NB4 (cell line): ENCODE measurements around the gene CD44.

Experiments used
- MYC ChIP-seq: IDR thresholded peaks from 2 replicates; pipeline ENCODE4 v1.6.1; 2011; ENCODE audit warnings: low read depth, low read length
- POLR2A ChIP-seq: IDR thresholded peaks from 2 replicates; pipeline ENCODE4 v1.6.1; 2011; ENCODE audit warnings: mild to moderate bottlenecking; ENCODE audit not compliant: insufficient read length; ENCODE audit errors: extremely low read depth
- TF ChIP-seq, protein P1 (sequence below): IDR thresholded peaks from one replicate; pipeline ENCODE4 v1.5.1; 2012; ENCODE audit warnings: low read depth, low read length

DNA sequence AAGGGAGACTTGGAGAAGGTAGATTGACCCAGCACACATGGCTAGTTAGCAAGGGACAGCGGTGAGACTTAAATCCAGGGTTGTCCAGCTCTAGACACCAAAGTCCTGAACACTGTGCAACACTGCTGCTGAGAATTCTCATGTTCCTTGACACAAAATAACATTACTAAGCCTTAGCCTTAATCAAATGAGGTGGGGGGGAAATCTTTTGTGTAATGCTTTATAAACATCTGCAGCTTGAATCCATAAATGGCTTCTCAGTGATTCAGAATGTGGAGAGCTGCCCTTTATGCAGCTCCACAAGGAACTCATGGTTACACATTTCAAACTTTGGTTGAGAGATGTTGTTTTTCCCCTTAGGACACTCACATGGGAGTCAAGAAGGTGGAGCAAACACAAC lies 80.0 kb downstream of the CD44 start:
- TF ChIP-seq, protein P1, sequence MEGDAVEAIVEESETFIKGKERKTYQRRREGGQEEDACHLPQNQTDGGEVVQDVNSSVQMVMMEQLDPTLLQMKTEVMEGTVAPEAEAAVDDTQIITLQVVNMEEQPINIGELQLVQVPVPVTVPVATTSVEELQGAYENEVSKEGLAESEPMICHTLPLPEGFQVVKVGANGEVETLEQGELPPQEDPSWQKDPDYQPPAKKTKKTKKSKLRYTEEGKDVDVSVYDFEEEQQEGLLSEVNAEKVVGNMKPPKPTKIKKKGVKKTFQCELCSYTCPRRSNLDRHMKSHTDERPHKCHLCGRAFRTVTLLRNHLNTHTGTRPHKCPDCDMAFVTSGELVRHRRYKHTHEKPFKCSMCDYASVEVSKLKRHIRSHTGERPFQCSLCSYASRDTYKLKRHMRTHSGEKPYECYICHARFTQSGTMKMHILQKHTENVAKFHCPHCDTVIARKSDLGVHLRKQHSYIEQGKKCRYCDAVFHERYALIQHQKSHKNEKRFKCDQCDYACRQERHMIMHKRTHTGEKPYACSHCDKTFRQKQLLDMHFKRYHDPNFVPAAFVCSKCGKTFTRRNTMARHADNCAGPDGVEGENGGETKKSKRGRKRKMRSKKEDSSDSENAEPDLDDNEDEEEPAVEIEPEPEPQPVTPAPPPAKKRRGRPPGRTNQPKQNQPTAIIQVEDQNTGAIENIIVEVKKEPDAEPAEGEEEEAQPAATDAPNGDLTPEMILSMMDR = no peak
- no peak for TF ChIP-seq POLR2A
- no peak for TF ChIP-seq MYC
